DOHH2 (cell line): ENCODE measurements around the gene DGKK.

Source experiments
- H3F3A ChIP-seq: fragments of 200-600 bp; sonication (generic), shearing (Covaris generic); 2 replicates; pipeline ENCODE4 v1.6.0; 2016; ENCODE audit warnings: antibody characterized with exemption, mild to moderate bottlenecking; ENCODE audit not compliant: control insufficient read depth, insufficient read depth
- H3K27ac ChIP-seq: fragments of 200-600 bp; sonication (generic); 2 replicates; pipeline ENCODE4 v1.5.1; 2014; ENCODE audit warnings: low read depth, mild to moderate bottlenecking, low read length, moderate library complexity
- H3K27me3 ChIP-seq: fragments of 200-600 bp; sonication (generic); 2 replicates; pipeline ENCODE4 v1.6.1; 2014; ENCODE audit warnings: mild to moderate bottlenecking, low read length, mixed read lengths; ENCODE audit not compliant: control insufficient read depth
- H3K36me3 ChIP-seq: fragments of 200-600 bp; sonication (generic); 2 replicates; pipeline ENCODE4 v1.6.1; 2014; ENCODE audit warnings: mild to moderate bottlenecking, low read length, moderate library complexity, mixed read lengths; ENCODE audit not compliant: control insufficient read depth
- H3K4me1 ChIP-seq: fragments of 200-600 bp; sonication (generic); 2 replicates; pipeline ENCODE4 v1.6.1; 2014; ENCODE audit warnings: mild to moderate bottlenecking, low read length, mixed read lengths; ENCODE audit not compliant: control insufficient read depth
- H3K4me2 ChIP-seq: fragments of 200-600 bp; sonication (generic); 2 replicates; pipeline ENCODE4 v1.6.0; 2014; ENCODE audit warnings: mild to moderate bottlenecking, low read length, moderate library complexity
- H3K4me3 ChIP-seq: fragments of 200-600 bp; sonication (generic); 2 replicates; pipeline ENCODE4 v1.5.1; 2014; ENCODE audit warnings: mild to moderate bottlenecking, low read length, mixed read lengths
- H3K79me2 ChIP-seq: fragments of 200-600 bp; sonication (generic); 2 replicates; pipeline ENCODE4 v1.6.1; 2014; ENCODE audit warnings: mild to moderate bottlenecking, low read length, mixed read lengths; ENCODE audit not compliant: control insufficient read depth
- H3K9me2 ChIP-seq: fragments of 200-600 bp; sonication (generic); replicated peaks from 2 replicates; pipeline ENCODE4 v1.6.1; 2014; ENCODE audit warnings: mild to moderate bottlenecking, low read length, mixed read lengths; ENCODE audit not compliant: control insufficient read depth
- H3K9me3 ChIP-seq: fragments of 200-600 bp; sonication (generic); 2 replicates; pipeline ENCODE4 v1.6.1; 2014; ENCODE audit warnings: antibody characterized with exemption, low read length, mixed read lengths; ENCODE audit not compliant: control insufficient read depth, insufficient read depth
- H4K20me1 ChIP-seq: fragments of 200-600 bp; sonication (generic); 2 replicates; pipeline ENCODE4 v1.6.0; 2014; ENCODE audit warnings: low read depth, mild to moderate bottlenecking, antibody characterized with exemption, low read length, moderate library complexity; ENCODE audit not compliant: control insufficient read depth, insufficient read depth
- EZH2phosphoT487 ChIP-seq: fragments of 200-600 bp; sonication (generic); IDR thresholded peaks from 2 replicates; pipeline ENCODE4 v1.6.1; 2017; ENCODE audit warnings: borderline replicate concordance, mild to moderate bottlenecking, antibody characterized with exemption, low read length, moderate library complexity, mixed read lengths
- TF ChIP-seq, protein P1 (sequence below): fragments of 200-600 bp; sonication (generic); IDR thresholded peaks from one replicate; pipeline ENCODE4 v1.5.1; 2014; ENCODE audit warnings: antibody characterized with exemption, mild to moderate bottlenecking, low read depth, low read length; ENCODE audit not compliant: poor library complexity, severe bottlenecking

The DGKK gene

DNA sequence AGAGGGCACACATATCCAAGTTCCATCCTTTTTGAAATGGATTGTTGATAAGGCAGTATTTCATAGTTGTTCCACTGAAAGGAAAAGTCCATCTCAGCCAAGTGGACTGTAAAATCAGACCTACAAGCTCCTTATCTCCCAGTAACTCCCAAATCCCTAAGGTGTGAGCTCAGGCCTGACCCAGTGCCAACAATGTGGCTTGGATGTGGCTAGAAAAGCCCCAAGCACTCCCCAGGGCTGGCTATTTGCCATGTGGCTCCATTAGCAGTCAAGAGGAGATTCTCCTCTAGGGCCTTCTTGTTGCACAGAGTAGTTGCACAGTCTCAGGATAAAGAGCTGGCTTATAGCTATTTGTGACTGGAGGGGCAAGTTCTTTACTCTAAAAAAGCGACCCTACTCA, 25.0 kb upstream of the DGKK start:
- H3K4me3 ChIP-seq = no peak overlapping the region
- no peaks in the 10 kb centered on the region for H4K20me1 ChIP-seq
- H3F3A ChIP-seq = no peaks in the 10 kb centered on the region
- no peak overlapping the region for H3K27ac ChIP-seq
- no peak overlapping the region for H3K4me2 ChIP-seq
- H3K9me3 ChIP-seq = no peaks in the 10 kb centered on the region
- no peaks in the 10 kb centered on the region for H3K27me3 ChIP-seq
- H3K4me1 ChIP-seq = no peaks in the 10 kb centered on the region
- no peaks in the 10 kb centered on the region for H3K79me2 ChIP-seq
- no peaks in the 10 kb centered on the region for H3K9me2 ChIP-seq
- H3K36me3 ChIP-seq = no peaks in the 10 kb centered on the region
- TF ChIP-seq, protein P1, sequence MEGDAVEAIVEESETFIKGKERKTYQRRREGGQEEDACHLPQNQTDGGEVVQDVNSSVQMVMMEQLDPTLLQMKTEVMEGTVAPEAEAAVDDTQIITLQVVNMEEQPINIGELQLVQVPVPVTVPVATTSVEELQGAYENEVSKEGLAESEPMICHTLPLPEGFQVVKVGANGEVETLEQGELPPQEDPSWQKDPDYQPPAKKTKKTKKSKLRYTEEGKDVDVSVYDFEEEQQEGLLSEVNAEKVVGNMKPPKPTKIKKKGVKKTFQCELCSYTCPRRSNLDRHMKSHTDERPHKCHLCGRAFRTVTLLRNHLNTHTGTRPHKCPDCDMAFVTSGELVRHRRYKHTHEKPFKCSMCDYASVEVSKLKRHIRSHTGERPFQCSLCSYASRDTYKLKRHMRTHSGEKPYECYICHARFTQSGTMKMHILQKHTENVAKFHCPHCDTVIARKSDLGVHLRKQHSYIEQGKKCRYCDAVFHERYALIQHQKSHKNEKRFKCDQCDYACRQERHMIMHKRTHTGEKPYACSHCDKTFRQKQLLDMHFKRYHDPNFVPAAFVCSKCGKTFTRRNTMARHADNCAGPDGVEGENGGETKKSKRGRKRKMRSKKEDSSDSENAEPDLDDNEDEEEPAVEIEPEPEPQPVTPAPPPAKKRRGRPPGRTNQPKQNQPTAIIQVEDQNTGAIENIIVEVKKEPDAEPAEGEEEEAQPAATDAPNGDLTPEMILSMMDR = no peak
- no peak for TF ChIP-seq EZH2phosphoT487

- Histone ChIP-seq H3K4me3 (no peak overlapping the region), H3K79me2 (no peaks in the 10 kb centered on the region), H3K4me1 (no peaks in the 10 kb centered on the region), H3K9me3 (no peaks in the 10 kb centered on the region), H3K9me2 (no peaks in the 10 kb centered on the region), H4K20me1 (no peaks in the 10 kb centered on the region), H3K36me3 (no peaks in the 10 kb centered on the region), H3K27me3 (no peaks in the 10 kb centered on the region), H3K4me2 (no peak overlapping the region), H3F3A (no peaks in the 10 kb centered on the region), H3K27ac (no peak overlapping the region)
- TF ChIP-seq, protein P1 = no peak
- no peak for TF ChIP-seq EZH2phosphoT487
Observed at GRCh38 chrX:50492720-50493119, 22.1 kb upstream of the DGKK start.

DNA sequence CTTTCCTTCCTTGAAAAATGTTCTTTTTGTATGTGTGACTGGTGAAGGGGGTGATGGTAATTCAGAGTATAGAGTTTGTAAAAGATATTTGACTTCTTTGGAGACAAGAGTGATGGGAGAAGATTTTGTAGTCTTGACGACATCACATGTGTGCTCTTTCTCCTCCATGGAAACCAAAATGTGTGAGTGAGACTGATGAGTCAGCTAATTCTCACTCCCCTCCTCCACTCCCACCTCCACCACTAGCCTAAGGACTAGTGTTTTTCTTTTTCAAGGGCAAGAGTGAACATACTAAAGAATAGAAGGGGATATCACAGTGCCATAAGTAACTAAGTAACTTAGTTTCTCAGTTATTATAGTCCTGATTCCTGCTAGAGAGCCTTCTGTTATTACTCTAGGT, 14.0 kb upstream of the DGKK start:
- Histone ChIP-seq H3K79me2 (no peaks in the 10 kb centered on the region), H3K9me2 (no peaks in the 10 kb centered on the region), H3K9me3 (no peaks in the 10 kb centered on the region), H3K4me3 (no peak overlapping the region), H3K27me3 (no peaks in the 10 kb centered on the region), H3K27ac (no peak overlapping the region), H3K4me2 (no peak overlapping the region), H3K36me3 (no peaks in the 10 kb centered on the region), H3K4me1 (no peaks in the 10 kb centered on the region), H4K20me1 (no peaks in the 10 kb centered on the region), H3F3A (no peaks in the 10 kb centered on the region)
- TF ChIP-seq EZH2phosphoT487 = no peak
- TF ChIP-seq, protein P1 = no peak

GRCh38 chrX:50483283-50483682, 12.7 kb upstream of the DGKK start:
- no peaks in the 10 kb centered on the region for H3K79me2 ChIP-seq
- H3K27me3 ChIP-seq = no peaks in the 10 kb centered on the region
- no peaks in the 10 kb centered on the region for H3K9me2 ChIP-seq
- no peaks in the 10 kb centered on the region for H3K36me3 ChIP-seq
- no peak overlapping the region for H3K4me2 ChIP-seq
- no peaks in the 10 kb centered on the region for H4K20me1 ChIP-seq
- H3F3A ChIP-seq = no peaks in the 10 kb centered on the region
- no peaks in the 10 kb centered on the region for H3K9me3 ChIP-seq
- no peak overlapping the region for H3K27ac ChIP-seq
- no peak overlapping the region for H3K4me3 ChIP-seq
- TF ChIP-seq, protein P1 = no peak
- TF ChIP-seq EZH2phosphoT487 = no peak
- H3K4me1 ChIP-seq = no peaks in the 10 kb centered on the region
